ENCODE data around the gene TARM1.
A peak's percentile ranks its signal among the peaks of the same experiment; 100 is the strongest.
"Not testable (repeated sequence)": the region's sequence is repeated elsewhere in the genome, so short reads cannot be mapped to it uniquely, and the experiment has no call there.

The TARM1 gene

DNA sequence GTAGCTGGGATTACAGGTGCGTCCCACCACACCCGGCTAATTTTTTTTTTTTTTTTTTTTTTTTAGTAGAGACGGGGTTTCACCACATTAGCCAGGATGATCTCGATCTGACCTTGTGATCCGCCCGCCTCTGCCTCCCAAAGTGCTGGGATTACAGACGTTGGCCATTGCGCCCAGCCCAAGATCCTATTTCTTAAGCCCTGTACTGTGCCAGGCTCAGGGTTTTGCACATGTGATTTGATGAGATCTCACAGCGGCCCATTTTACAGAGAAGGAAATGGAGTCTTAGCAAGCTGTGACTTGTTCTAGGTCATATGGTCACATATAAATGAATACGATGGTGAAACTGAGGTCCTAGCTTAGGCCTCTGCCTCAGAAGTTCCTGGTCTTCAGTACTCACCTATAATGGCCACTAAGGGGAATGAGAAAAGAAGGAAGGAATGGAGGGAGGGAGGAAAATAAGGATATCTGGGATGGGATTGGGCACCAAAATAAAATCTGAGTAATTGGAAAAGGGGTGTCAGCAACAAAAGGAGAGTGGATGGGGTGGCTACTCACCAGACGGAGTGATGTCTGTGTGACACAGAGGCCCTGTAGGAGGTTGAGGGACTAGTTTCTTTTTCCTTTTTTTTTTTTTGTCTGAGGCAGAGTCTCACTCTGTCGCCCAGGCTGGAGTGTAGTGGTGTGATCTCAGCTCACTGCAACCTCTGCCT lies 18.2 kb upstream of the TARM1 start:
- DNase-seq = peak; percentile 72

DNA sequence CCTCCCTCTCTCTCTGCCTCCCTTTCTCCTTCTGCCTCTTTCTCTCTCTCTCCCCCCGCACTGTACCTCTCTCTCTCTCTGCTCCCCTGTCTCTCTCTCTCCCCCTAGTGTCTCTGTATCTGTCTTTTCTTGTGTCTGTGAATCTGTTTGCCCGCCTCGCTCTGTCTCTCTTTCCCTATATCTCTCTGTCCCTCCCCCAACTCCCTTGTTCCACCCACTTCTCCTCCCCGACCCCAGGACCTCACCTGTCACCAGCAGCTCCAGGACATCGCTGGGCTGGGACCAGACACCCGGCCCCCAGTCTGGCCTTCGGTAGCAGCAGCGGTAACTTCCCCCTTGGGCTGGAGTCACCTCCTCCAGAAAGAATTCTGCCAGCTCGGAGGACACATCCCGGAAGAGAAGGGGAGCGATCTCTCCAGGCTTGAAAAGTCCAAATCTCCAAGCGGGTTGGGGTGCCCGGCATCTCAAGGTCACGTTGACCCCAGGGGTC lies 15.5 kb upstream of the TARM1 start:
- peak; percentile 34 for DNase-seq

DNA sequence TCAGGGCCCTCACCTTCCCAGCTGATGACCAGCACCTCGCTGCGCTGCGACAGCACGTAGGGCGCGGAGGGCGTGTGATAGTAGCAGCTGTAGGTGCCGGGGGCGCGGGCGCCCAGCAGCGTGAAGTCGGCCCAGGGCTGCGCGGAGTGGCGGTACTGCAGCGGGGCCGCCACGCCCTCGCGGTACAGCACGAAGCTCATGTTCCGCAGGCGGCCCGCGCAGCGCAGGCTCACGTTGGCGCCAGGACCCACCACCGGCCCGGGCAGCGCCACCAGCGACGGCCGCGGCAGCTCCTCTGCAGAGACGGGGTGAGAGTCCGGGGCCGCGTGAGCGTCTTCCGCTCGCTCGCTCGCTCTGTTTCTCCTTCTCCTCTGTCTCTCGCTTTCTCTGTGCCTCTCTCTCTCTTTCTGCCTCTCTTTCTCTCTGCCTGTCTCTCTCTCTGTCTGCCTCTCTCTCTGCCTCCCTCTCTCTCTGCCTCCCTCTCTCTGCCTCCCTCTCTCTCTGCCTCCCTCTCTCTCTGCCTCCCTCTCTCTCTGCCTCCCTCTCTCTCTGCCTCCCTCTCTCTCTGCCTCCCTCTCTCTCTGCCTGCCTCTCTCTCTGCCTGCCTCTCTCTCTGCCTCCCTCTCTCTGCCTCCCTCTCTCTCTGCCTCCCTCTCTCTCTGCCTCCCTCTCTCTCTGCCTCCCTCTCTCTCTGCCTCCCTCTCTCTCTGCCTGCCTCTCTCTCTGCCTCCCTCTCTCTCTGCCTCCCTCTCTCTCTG lies 14.9 kb upstream of the TARM1 start:
- peak; percentile 52 for DNase-seq

GRCh38 chr19:54095136-54095858 lies 14.1 kb upstream of the TARM1 start:
- DNase-seq = no peak

GRCh38 chr19:54094426-54095000 lies 13.3 kb upstream of the TARM1 start:
- DNase-seq = no peak

GRCh38 chr19:54084410-54084809 lies 3.2 kb upstream of the TARM1 start:
- no peak for DNase-seq

DNA sequence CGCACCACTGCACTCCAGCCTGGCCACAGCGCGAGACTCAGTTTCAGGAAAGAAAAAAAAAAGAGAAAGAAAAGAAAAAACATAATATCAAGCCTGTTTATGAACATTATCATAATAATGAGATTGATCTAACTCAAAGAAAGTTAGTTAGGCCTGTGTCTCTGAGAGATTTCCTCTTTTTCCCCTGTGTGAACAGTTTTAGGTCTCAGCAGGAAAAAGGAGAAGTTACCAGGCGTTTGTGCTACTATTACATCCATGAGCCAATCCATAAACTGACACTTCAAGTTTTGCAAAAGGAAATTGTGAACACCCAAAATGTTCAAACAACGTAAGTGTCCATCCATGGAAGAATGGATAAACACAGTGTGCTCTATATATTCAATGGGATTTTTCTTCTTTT lies 3.8 kb downstream of the TARM1 start:
- DNase-seq = peak; percentile 73

DNA sequence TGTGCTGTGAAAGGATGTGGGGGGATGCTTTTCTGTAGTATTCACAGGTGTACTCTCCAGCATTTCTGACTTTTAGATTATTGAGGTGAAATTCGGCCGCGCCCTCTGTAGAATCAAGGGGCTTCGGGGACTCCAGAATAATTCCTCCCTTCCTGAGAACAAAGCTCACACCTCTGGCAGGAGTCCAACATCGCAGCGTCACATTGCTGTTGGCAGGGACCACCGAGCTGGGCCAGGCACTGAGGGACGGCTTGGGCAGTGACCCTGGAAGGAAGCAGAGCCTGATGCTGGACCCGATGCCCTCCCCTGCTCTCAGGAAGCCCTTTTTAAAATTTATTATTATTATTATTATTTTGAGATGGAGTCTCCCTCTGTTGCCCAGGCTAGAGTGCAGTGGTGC lies 6.3 kb downstream of the TARM1 start:
- DNase-seq = no peak

DNA sequence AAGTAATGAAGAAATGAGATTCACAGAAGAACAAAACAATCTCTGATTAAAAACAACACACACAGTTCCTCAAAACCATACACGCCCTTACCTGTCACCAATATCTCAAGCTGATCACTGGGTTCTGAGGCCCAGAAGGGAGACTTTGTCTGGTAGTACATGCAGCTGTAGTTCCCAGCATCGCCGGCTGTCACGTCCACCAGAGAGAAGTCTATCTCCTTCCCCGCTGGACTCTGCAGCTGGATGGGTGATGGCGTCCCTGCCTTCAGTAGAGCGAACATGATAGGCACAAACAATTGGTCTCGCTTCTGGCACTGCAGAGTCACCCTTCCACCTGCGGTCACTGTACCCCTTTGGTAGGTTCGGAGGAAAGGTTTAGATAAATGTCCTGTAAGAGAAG lies 7.3 kb downstream of the TARM1 start:
- no peak for DNase-seq

GRCh38 chr19:54069470-54069869 lies 11.7 kb downstream of the TARM1 start:
- DNase-seq = no peak

GRCh38 chr19:54063350-54064116 lies 17.6 kb downstream of the TARM1 start, which contains the start of gene VSTM1:
TSS of gene VSTM1 (minus strand) at chr19:54063897. CDS start at chr19:54063777, 120 bp downstream.
- DNase-seq = no peak

GRCh38 chr19:54062643-54063042 lies 18.5 kb downstream of the TARM1 start:
- DNase-seq = peak; percentile 37

DNA sequence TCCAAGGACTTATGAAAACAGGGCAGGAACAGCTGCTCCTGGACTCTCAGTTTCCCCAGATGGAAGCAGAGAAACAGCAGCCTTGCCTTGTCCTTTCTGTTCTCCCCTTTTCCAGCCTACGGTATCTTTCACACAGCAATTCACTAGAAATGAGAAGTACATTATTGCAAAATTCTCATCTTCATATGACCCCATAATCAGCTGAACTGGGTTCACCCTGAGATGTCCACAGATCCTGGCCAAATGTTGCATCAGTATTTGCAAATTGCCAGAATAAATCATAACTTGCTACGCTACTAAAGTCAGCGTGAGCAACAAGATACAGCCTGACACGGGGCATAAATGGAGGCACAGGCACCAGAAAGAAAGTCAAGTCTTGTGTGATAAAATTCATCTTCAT lies 33.5 kb downstream of the TARM1 start:
- peak; percentile 94 for DNase-seq

- DNase-seq = no peak
Measured at GRCh38 chr19:54045771-54046170, 35.4 kb downstream of the TARM1 start.

DNA sequence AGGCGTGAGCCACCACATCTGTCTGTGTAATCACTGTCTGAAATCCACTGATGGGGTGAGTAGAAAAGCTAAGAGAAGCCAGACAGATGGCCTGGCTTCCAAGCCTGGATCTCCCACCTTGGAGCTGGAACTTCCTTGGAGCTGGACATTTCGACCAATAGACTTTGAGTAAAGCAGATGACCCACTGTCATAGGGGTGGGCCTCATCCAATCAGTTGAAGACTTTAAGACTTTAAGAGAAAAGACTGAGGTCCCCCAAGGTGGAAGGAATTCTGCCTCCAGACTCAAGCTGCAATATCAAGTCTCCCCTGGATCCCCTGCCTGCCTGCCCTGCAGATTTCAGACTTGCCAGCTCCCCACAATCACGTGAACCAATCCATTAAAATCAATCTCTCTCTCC lies 38.2 kb downstream of the TARM1 start:
- no peak for DNase-seq

DNA sequence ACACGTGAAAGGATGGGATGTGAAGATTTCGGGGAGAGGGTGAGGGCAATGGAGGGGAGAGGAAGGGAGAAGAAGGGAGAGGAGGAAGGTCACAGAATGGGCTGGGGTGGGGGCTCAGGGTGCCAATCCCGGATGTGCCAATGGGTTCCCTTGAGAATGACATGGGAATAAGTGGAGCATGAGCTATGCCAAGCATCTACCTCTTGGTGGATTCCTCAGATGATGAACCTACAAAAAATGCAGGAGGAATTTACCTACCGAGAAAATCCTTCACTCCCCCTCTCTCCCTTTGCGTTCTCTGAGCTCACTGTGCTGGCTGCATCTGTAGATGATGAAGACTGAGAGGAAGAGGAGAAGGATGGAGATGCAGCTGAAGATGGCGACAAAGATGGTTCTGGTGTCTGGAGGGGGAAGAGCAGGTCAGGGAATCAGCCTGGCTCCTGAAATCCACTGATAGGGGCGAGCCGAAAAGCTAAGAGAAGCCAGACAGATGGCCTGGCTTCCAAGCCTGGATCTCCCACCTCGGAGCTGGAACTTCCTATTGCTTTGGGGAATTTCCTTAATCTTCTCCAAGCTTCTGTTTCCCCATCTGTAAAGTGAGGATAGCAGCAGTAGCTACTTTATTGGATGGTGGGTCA lies 39.1 kb downstream of the TARM1 start:
- DNase-seq = no peak

DNA sequence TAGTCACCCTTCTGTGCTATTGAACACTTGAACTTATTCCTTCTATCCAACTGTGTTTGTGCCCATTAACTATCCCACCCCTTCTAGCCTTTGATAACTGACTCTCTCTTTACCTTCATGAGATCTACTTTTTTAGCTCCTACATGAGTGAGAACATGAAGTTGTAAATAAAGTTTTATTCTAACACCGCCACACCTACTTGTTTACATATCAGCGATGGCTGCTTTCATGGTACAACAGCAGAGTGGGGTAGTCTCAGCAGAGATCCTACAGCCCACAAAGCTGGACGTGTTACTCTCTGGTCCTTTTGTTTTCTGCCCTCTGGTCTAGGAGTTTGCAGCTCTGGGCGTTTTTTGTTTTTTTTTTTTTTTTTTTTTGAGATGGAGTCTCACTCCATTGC lies 41.2 kb downstream of the TARM1 start:
- no peak for DNase-seq

- DNase-seq = not testable (repeated sequence)
Measured at GRCh38 chr19:54036542-54036941, 44.6 kb downstream of the TARM1 start.

- peak; percentile 67 for DNase-seq
Measured at GRCh38 chr19:54035215-54036178, 45.7 kb downstream of the TARM1 start.

DNA sequence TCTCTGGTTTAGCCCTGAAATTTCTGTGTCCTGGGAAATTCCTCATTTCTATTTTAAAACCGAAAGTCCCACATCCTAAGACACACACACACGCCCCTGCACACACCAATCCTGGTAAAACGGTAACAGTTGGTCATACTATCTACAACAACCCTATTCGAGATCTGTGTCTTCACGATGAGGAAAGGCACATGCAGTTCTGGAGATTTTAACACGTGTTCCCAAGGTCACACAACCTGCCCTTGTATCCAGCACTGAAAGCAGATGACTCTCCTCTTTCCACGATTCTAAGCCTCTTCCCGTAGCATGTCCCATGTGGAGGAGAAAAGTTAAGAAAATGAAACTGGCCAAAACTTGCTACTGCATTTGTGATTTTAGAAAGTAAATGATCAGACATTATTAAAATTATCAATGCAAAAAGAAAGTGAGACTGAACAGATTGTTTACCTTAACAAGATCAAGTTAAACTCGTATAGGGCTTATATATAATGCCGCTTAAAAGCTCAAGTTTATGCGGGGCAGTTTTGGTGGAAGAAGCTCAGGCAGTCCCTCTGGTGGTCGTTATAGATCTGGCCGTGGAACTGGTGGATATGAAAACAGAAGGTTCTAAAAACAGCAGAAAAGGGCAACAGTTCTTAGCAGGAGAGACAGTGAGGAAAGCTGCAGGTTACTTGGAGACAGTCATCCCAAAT lies 50.1 kb downstream of the TARM1 start:
- peak; percentile 20 for DNase-seq
